Gastrocnemius medialis (tissue), 4 donors: ENCODE measurements around the gene PTPRN2.

Source experiments
- POLR2A ChIP-seq, 2 donors: fragments of 450-650 bp; IDR thresholded peaks; one replicate each; pipeline ENCODE4 v1.6.1; 2017; ENCODE audit warnings: antibody characterized with exemption in 2 of 2, mild to moderate bottlenecking in 2 of 2, moderate library complexity in 2 of 2
- TF ChIP-seq, protein P1 (sequence below), 5 experiments: fragments of 450-650 bp in 3 of 5; fragments of 200-600 bp in 2 of 5; sonication (generic) in 2 of 5; IDR thresholded peaks in 4 of 5; conservative IDR thresholded peaks in 1 of 5; 1 replicate in 4 of 5; 2 replicates in 1 of 5; pipeline ENCODE4 v1.5.1; 2016 to 2019; ENCODE audit warnings: antibody characterized with exemption in 5 of 5, mild to moderate bottlenecking in 3 of 5, moderate library complexity in 3 of 5

- TF ChIP-seq, protein P1, sequence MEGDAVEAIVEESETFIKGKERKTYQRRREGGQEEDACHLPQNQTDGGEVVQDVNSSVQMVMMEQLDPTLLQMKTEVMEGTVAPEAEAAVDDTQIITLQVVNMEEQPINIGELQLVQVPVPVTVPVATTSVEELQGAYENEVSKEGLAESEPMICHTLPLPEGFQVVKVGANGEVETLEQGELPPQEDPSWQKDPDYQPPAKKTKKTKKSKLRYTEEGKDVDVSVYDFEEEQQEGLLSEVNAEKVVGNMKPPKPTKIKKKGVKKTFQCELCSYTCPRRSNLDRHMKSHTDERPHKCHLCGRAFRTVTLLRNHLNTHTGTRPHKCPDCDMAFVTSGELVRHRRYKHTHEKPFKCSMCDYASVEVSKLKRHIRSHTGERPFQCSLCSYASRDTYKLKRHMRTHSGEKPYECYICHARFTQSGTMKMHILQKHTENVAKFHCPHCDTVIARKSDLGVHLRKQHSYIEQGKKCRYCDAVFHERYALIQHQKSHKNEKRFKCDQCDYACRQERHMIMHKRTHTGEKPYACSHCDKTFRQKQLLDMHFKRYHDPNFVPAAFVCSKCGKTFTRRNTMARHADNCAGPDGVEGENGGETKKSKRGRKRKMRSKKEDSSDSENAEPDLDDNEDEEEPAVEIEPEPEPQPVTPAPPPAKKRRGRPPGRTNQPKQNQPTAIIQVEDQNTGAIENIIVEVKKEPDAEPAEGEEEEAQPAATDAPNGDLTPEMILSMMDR (IDR thresholded peaks at IDR 0.05 in 4 of 5, conservative IDR thresholded peaks at IDR 0.05 in 1 of 5) = no peak
- TF ChIP-seq POLR2A (IDR thresholded peaks at IDR 0.05) = no peak
These were observed 17.7 kb downstream of the PTPRN2 start for GRCh38 chr7:158569858-158570323.
